B cell (primary cell): ENCODE data around the gene FAM53B. TPM values are rescaled to one million over a fixed set of nuclear protein-coding genes. Genes with fewer than 3 reads are reported as not detected.

Source experiments
- ATAC-seq: fragments of 200-7000 bp; cut with Tn5 transposase; one replicate; pipeline ENCODE4 v1.10.0; 2021; ENCODE audit warnings: low read depth, mild to moderate bottlenecking, moderate number of reproducible peaks, moderate library complexity
- CTCF ChIA-PET: fragments of 350-600 bp; sonication (Branson Sonifier 250); formaldehyde crosslinking; loops from one replicate; lab custom pipeline; 2021; ENCODE audit warnings: antibody characterized with exemption, inconsistent platforms; lab: Charles Lee
- POLR2A ChIA-PET: fragments of 350-600 bp; sonication (Branson Sonifier 250); formaldehyde crosslinking; loops from one replicate; lab custom pipeline; 2021; ENCODE audit warnings: antibody characterized with exemption; lab: Charles Lee
- DNase-seq: peaks from one replicate; pipeline ENCODE4 v3.0.0; 2013
- H2AFZ ChIP-seq: 2 replicates; pipeline ENCODE4 v1.6.1; 2012; ENCODE audit warnings: mild to moderate bottlenecking, low read depth, low read length; ENCODE audit not compliant: insufficient read depth, poor library complexity, severe bottlenecking
- H3K27ac ChIP-seq, 2 donors: 1 replicate in 1 of 2; 2 replicates in 1 of 2; pipeline ENCODE4 v1.5.1; 2012 to 2013; ENCODE audit warnings: low read length in 2 of 2, mild to moderate bottlenecking in 2 of 2, moderate library complexity in 1 of 2
- H3K27me3 ChIP-seq, 4 experiments: fragments of 200-600 bp in 1 of 4; sonication (generic) in 1 of 4; replicated peaks in 1 of 4; 1 replicate in 2 of 4; 2 replicates in 2 of 4; pipeline versions ENCODE4 v1.6.1 to v1.7.0; 2013 to 2016; ENCODE audit warnings: low read length in 3 of 4, mild to moderate bottlenecking in 2 of 4, mixed read lengths in 1 of 4, moderate library complexity in 1 of 4; ENCODE audit not compliant: insufficient read depth in 4 of 4, control insufficient read depth in 3 of 4; ENCODE audit errors: control extremely low read depth in 1 of 4
- H3K36me3 ChIP-seq, 2 experiments: replicated peaks in 1 of 2; 1 replicate in 1 of 2; 2 replicates in 1 of 2; pipeline versions ENCODE4 v1.6.1 to v1.7.1; 2013; ENCODE audit warnings: low read length in 1 of 2; ENCODE audit not compliant: insufficient read depth in 2 of 2, control insufficient read depth in 1 of 2; ENCODE audit errors: control extremely low read depth in 1 of 2, extremely low read depth in 1 of 2
- H3K4me1 ChIP-seq, 2 donors: fragments of 200-600 bp in 1 of 2; sonication (generic) in 1 of 2; 1 replicate in 1 of 2; 2 replicates in 1 of 2; pipeline versions ENCODE4 v1.5.1 to v1.6.1; 2013 to 2017; ENCODE audit warnings: low read length in 2 of 2; ENCODE audit not compliant: control insufficient read depth in 2 of 2, insufficient read depth in 2 of 2
- H3K4me2 ChIP-seq: replicated peaks from 2 replicates; pipeline ENCODE3; 2012; ENCODE audit warnings: mild to moderate bottlenecking, low read depth, low read length; ENCODE audit not compliant: poor library complexity, severe bottlenecking
- H3K4me3 ChIP-seq, 5 experiments: fragments of 200-600 bp in 1 of 5; sonication (generic) in 1 of 5; 1 replicate in 3 of 5; 2 replicates in 2 of 5; pipeline versions ENCODE4 v1.5.1 to v1.7.0; 2011 to 2016; ENCODE audit warnings: low read length in 4 of 5, mild to moderate bottlenecking in 4 of 5, low read depth in 2 of 5, control low read depth in 1 of 5, moderate library complexity in 1 of 5; ENCODE audit not compliant: insufficient read depth in 1 of 5; ENCODE audit errors: control extremely low read depth in 1 of 5, extremely low read depth in 1 of 5
- H3K79me2 ChIP-seq: fragments of 200-600 bp; sonication (generic); one replicate; pipeline ENCODE4 v1.6.0; 2016; ENCODE audit warnings: low read length; ENCODE audit not compliant: control insufficient read depth, insufficient read depth
- H3K9ac ChIP-seq: fragments of 200-600 bp; sonication (generic); 2 replicates; pipeline ENCODE4 v1.6.1; 2017; ENCODE audit warnings: mild to moderate bottlenecking, low read length, moderate library complexity
- H3K9me3 ChIP-seq, 3 donors: one replicate each; pipeline versions ENCODE4 v1.6.1 to v1.7.1; 2013; ENCODE audit warnings: low read length in 2 of 3; ENCODE audit not compliant: control insufficient read depth in 2 of 3, insufficient read depth in 1 of 3; ENCODE audit errors: control extremely low read depth in 1 of 3
- H4K20me1 ChIP-seq: 2 replicates; pipeline ENCODE4 v1.6.0; 2012; ENCODE audit warnings: mild to moderate bottlenecking, low read length; ENCODE audit not compliant: insufficient read depth, control insufficient read depth, poor library complexity, severe bottlenecking
- H3K27ac Mint-ChIP-seq: one replicate; pipeline ENCODE4 v1.8.0; 2021; ENCODE audit warnings: mixed read lengths
- H3K27me3 Mint-ChIP-seq: one replicate; pipeline ENCODE4 v1.8.0; 2021; ENCODE audit warnings: mixed read lengths
- H3K4me1 Mint-ChIP-seq: one replicate; pipeline ENCODE4 v1.8.0; 2021; ENCODE audit warnings: mixed read lengths
- H3K4me3 Mint-ChIP-seq: one replicate; pipeline ENCODE4 v1.8.0; 2021; ENCODE audit warnings: mixed read lengths
- H3K9me3 Mint-ChIP-seq: one replicate; pipeline ENCODE4 v1.8.0; 2022; ENCODE audit warnings: mixed read lengths; ENCODE audit not compliant: insufficient read depth
- EZH2 ChIP-seq: IDR thresholded peaks from 2 replicates; pipeline ENCODE4 v1.6.1; 2012; ENCODE audit warnings: borderline replicate concordance, low read depth, mild to moderate bottlenecking, moderate library complexity, low read length; ENCODE audit not compliant: insufficient read depth, poor library complexity, severe bottlenecking
- WGBS: methylation state at CpG from one replicate; pipeline ENCODE4 v1.1.5; 2013; ENCODE audit warnings: missing lambda C conversion rate; ENCODE audit not compliant: insufficient coverage; 5-methylcytosine and 5-hydroxymethylcytosine counted together
- intact Hi-C: fragments of 100-400 bp; cut with micrococcal nuclease; formaldehyde crosslinking; loops from one replicate; pipeline ENCODE4 v1.10.0; 2022
- polyA plus RNA-seq: library from polyadenylated mRNA; depleted of rRNA; stranded (reverse); fragments of >200 nt; gene quantifications from 2 replicates; pipeline ENCODE4 v1.2.3, GENCODE V29; 2012
- total RNA-seq, 2 donors: library from RNA; stranded (reverse); fragments of 120-200 nt in 1 of 2; gene quantifications; 1 replicate in 1 of 2; 2 replicates in 1 of 2; pipeline versions ENCODE4 v1.2.3 to v1.2.4, GENCODE V29; 2013 to 2022
- TF ChIP-seq, protein P1 (sequence below): fragments of 200-600 bp; IDR thresholded peaks from one replicate; pipeline ENCODE4 v1.8.0; 2022; ENCODE audit warnings: antibody characterized with exemption, mild to moderate bottlenecking

The FAM53B gene
- total and polyA plus RNA-seq, 2 donors (not counting 1 experiment from before 2014, with no cell fraction given), result 51.2 to 186 TPM

DNA sequence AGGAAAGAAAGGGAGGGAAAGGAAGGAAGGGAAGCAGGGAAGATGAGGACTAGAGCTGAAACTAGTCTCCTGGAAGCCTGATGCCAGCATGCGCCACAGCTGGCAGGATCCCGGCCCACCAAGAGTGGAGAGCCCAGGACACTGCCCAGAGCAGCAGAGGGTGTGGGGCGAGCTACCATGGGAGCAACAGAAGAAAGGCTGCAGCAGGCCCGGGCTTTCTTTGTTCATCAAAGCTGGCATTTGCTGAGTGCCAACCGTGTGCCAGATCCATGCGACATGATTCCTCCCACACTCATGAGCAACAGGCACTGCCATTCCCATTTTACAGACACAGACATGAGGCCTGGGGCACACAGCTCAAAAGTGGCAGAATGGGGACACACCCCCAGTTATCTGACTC, 68.9 kb downstream of the FAM53B start:
- no peaks in the 10 kb centered on the region for H3K27me3 Mint-ChIP-seq
- no peaks in the 10 kb centered on the region for H3K9me3 ChIP-seq
- H3K4me3 Mint-ChIP-seq, result no peak overlapping the region
- no peak overlapping the region for H2AFZ ChIP-seq
- no peak for ATAC-seq
- no peak for DNase-seq
- no peaks in the 10 kb centered on the region for H3K9me3 Mint-ChIP-seq
- no peaks in the 10 kb centered on the region for H3K27me3 ChIP-seq
- H4K20me1 ChIP-seq, result peaks cover 99% of the 10 kb centered on the region
- H3K27ac Mint-ChIP-seq, result peak overlapping the region; percentile 83
- WGBS, result 100% methylated on average over 6 of the region's 6 CpGs
- POLR2A ChIA-PET, result no interaction called here
- peaks cover 0 to 97% of the 10 kb centered on the region in 2 experiments for H3K36me3 ChIP-seq
- H3K4me1 ChIP-seq, result peaks cover 41 to 86% of the 10 kb centered on the region in 2 donors
- CTCF ChIA-PET, result interaction anchor here (0.7 to 3.4 kb wide), 6 partner anchors 10 to 136 kb away, joined by 3 to 12 read pairs (median 3); no protein-coding TSS in a partner anchor
- intact Hi-C loops, result no loop called here
- H3K79me2 ChIP-seq, result peaks cover 100% of the 10 kb centered on the region
- H3K27ac ChIP-seq, result peak overlapping the region in 1 of 2 donors; percentile 59
- peak overlapping the region; percentile 2 for H3K4me2 ChIP-seq
- no peak for TF ChIP-seq EZH2
- TF ChIP-seq, protein P1, sequence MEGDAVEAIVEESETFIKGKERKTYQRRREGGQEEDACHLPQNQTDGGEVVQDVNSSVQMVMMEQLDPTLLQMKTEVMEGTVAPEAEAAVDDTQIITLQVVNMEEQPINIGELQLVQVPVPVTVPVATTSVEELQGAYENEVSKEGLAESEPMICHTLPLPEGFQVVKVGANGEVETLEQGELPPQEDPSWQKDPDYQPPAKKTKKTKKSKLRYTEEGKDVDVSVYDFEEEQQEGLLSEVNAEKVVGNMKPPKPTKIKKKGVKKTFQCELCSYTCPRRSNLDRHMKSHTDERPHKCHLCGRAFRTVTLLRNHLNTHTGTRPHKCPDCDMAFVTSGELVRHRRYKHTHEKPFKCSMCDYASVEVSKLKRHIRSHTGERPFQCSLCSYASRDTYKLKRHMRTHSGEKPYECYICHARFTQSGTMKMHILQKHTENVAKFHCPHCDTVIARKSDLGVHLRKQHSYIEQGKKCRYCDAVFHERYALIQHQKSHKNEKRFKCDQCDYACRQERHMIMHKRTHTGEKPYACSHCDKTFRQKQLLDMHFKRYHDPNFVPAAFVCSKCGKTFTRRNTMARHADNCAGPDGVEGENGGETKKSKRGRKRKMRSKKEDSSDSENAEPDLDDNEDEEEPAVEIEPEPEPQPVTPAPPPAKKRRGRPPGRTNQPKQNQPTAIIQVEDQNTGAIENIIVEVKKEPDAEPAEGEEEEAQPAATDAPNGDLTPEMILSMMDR, result no peak
- peaks cover 81% of the 10 kb centered on the region for H3K4me1 Mint-ChIP-seq
- no peak overlapping the region for H3K9ac ChIP-seq
- no peak overlapping the region for H3K4me3 ChIP-seq

DNA sequence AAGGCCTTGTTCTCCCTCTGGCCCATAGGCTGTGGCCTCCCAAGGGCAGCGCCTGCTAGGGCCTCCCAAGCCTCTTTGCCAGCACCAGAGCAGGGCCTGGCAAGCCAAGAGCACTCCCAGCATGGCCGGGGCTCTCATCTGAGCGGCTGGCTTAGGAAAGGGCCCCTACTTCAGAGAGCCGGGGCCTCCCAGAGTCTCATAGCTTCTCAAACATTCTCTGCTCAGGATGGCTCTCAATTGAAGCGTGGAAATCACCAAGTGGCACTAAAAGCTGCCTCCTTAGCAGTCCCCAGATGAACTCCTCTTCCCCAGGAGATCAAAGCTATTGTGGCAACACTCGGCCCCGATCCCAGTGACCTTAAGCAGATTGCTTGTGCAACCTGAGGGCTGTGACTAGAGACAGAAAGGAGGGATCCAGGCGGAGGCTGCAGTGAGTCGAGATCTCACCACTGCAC, 69.4 kb downstream of the FAM53B start:
- H3K9me3 Mint-ChIP-seq, result no peaks in the 10 kb centered on the region
- Histone ChIP-seq H3K9ac (no peak overlapping the region), H2AFZ (no peak overlapping the region), H3K27me3 (no peaks in the 10 kb centered on the region), H3K4me2 (peak overlapping the region; percentile 2), H3K36me3 (peaks cover 0 to 97% of the 10 kb centered on the region in 2 experiments), H3K79me2 (peaks cover 100% of the 10 kb centered on the region), H4K20me1 (peaks cover 99% of the 10 kb centered on the region), H3K27ac (peak overlapping the region in 1 of 2 donors; percentile 59), H3K4me3 (no peak overlapping the region), H3K4me1 (peaks cover 43 to 85% of the 10 kb centered on the region in 2 donors), H3K9me3 (no peaks in the 10 kb centered on the region)
- DNase-seq (no peak), ATAC-seq (no peak)
- intact Hi-C loops, result no loop called here
- H3K27ac Mint-ChIP-seq, result peak overlapping the region; percentile 83
- H3K27me3 Mint-ChIP-seq, result no peaks in the 10 kb centered on the region
- H3K4me1 Mint-ChIP-seq, result peaks cover 79% of the 10 kb centered on the region
- 97% methylated on average over 7 of the region's 9 CpGs for WGBS
- ChIA-PET CTCF (interaction anchor here (0.6 to 3.4 kb wide), 7 partner anchors 10 to 136 kb away, joined by 3 to 12 read pairs (median 3); no protein-coding TSS in a partner anchor), POLR2A (interaction anchor here (1.3 kb wide), 1 partner anchor 12 kb away, joined by 3 read pairs; no protein-coding TSS in a partner anchor)
- no peak overlapping the region for H3K4me3 Mint-ChIP-seq
- TF ChIP-seq, protein P1, result no peak
- TF ChIP-seq EZH2, result no peak
